RWPE1 (cell line): Measurements from ENCODE around the gene DOCK6.

Experiments used
- CTCF ChIA-PET: fragments of 350-600 bp; sonication (Branson Sonifier 250); formaldehyde crosslinking; extraction: SDS; loops from one replicate; lab custom pipeline; 2021; lab: Yijun Ruan, JAX
- POLR2A ChIA-PET: fragments of 400-600 bp; formaldehyde crosslinking; extraction: SDS; loops from one replicate; lab custom pipeline; 2020; ENCODE audit warnings: antibody characterized with exemption; ENCODE audit not compliant: low non-redundant PET; lab: Yijun Ruan, JAX
- DNase-seq: peaks from one replicate; pipeline ENCODE4 v3.0.0; 2012; ENCODE audit warnings: low spot score
- H3K27ac ChIP-seq: fragments of 450-650 bp; 2 replicates; pipeline ENCODE4 v1.5.1; 2017
- TF ChIP-seq, protein P1 (sequence below): fragments of 450-650 bp; conservative IDR thresholded peaks from 2 replicates; pipeline ENCODE4 v1.5.1; 2017; ENCODE audit warnings: low read depth, mild to moderate bottlenecking

Gene DOCK6

DNA sequence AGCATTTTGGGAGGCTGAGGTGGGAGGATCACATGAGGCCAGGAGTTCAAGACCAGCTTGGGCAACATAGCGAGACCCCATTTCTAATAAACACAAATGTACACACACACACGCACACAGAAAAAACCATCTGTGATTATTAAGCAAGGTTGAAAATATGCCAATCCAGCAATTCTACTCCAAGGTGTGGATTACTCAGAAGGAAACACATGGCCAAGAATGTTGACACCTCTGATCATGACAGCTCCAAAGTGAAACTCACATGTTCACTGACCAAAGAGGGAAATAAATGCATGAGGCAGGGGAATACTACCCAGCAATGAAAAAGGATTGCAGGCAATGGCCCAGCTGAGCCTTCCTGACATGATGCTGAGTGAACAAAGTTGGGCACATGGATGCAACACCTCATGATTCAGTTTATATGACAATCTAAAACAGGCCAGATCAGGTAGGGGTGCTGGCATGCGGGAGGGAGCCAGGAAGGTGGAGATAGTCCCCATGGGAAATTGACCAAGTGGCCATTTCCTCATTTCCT is 4.4 kb downstream of the DOCK6 start:
- 0 out of 2 replicates have a peak overlapping the region, but pooled peaks have one; percentile 49 for H3K27ac ChIP-seq
- ChIA-PET POLR2A (no interaction called here), CTCF (interaction anchor here (0.6 to 0.7 kb wide), 2 partner anchors 127 to 312 kb away, joined by 3 to 6 read pairs; no protein-coding TSS in a partner anchor)
- DNase-seq = no peak
- TF ChIP-seq, protein P1, sequence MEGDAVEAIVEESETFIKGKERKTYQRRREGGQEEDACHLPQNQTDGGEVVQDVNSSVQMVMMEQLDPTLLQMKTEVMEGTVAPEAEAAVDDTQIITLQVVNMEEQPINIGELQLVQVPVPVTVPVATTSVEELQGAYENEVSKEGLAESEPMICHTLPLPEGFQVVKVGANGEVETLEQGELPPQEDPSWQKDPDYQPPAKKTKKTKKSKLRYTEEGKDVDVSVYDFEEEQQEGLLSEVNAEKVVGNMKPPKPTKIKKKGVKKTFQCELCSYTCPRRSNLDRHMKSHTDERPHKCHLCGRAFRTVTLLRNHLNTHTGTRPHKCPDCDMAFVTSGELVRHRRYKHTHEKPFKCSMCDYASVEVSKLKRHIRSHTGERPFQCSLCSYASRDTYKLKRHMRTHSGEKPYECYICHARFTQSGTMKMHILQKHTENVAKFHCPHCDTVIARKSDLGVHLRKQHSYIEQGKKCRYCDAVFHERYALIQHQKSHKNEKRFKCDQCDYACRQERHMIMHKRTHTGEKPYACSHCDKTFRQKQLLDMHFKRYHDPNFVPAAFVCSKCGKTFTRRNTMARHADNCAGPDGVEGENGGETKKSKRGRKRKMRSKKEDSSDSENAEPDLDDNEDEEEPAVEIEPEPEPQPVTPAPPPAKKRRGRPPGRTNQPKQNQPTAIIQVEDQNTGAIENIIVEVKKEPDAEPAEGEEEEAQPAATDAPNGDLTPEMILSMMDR = no peak

DNA sequence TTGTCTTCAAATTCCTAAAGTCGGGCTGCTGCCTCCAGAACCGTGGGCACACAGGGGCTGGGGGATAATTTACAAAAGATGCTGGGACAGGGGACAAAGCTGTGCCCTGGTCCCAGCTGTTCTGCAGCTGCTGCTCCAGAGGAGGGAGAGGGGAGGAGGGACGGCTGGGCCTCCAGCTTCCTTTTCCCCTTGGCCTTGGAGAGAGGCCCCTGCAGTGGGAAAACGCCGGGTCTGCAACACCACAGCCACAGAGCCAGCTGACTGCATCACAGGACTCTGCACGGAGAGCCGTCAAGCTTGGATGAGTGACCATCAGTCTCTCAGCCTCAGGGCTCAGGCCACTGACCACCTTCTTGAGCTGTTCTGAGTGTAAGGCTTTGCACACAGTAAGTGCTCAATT is 6.1 kb downstream of the DOCK6 start:
- no peak for DNase-seq
- POLR2A ChIA-PET = interaction anchor here (1.1 kb wide), 1 partner anchor 87 kb away, joined by 3 read pairs; no protein-coding TSS in a partner anchor
- TF ChIP-seq, protein P1 = no peak
- CTCF ChIA-PET = interaction anchor here (1.1 kb wide), 1 partner anchor 226 kb away, joined by 3 read pairs; no protein-coding TSS in a partner anchor
- H3K27ac ChIP-seq = peak overlapping the region; percentile 49

DNA sequence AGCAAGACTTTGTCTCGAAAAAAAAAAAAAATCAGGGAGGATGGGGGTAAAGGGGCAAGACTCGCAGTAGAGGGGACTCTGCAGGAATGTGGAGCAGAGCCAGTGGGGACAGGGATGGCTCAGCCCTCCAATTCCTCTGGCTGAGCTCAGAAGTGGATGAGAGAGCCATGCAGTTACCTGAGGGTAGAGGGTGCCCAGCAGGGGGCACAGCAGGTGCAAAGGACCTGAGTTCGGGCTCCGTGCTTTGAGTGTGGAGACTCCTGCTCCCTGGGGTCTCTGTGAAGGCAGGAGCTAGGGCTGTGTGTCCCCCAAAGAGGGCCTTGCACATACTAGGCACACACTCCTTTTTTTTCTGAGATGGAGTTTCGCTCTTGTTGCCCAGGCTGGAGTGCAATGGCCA is 7.7 kb downstream of the DOCK6 start:
- 0 out of 2 replicates have a peak overlapping the region, but pooled peaks have one; percentile 6 for H3K27ac ChIP-seq
- ChIA-PET CTCF (interaction anchor here (0.5 to 1.1 kb wide), 3 partner anchors 9 to 175 kb away, joined by 3 to 4 read pairs (median 3); no protein-coding TSS in a partner anchor), POLR2A (no interaction called here)
- TF ChIP-seq, protein P1 = no peak
- no peak for DNase-seq

DNA sequence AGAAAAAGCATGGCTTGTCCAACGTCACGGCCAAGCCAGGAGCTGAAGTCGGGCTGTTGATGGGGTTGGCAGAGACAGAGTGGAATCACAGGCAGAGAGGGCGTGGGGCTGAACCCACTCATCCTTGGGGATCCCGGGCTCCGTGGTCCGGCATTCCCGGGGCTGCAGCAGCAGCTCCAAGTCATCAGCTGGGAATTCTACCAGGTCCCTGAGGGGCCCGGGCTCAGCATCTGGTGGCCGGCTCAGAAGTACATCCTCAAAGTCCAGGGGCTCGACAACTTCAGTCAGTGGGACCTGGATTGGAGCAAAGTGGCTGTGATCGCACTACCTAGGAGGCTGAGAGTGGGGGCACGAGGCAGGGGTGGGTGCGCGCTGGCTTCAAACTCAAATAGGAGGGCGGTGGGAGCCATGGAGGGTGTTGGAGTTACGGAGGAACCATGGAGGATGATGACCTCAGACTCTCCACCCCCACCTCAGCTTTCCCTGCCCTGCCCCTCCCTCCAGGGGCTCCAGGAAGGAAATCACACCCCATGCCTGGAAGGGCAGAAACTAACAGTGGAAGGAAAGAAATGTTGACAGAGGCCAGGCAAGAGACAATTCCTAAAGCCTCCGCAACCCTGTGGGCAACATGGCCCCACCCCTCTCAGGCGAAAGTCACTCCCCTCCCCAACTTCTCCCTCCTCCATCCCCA is 9.5 kb downstream of the DOCK6 start:
- H3K27ac ChIP-seq = peak overlapping the region; percentile 6
- POLR2A ChIA-PET = no interaction called here
- DNase-seq = no peak
- CTCF ChIA-PET = interaction anchor here (0.9 kb wide), 1 partner anchor 10 kb away, joined by 3 read pairs; no protein-coding TSS in a partner anchor
- TF ChIP-seq, protein P1 = no peak

DNA sequence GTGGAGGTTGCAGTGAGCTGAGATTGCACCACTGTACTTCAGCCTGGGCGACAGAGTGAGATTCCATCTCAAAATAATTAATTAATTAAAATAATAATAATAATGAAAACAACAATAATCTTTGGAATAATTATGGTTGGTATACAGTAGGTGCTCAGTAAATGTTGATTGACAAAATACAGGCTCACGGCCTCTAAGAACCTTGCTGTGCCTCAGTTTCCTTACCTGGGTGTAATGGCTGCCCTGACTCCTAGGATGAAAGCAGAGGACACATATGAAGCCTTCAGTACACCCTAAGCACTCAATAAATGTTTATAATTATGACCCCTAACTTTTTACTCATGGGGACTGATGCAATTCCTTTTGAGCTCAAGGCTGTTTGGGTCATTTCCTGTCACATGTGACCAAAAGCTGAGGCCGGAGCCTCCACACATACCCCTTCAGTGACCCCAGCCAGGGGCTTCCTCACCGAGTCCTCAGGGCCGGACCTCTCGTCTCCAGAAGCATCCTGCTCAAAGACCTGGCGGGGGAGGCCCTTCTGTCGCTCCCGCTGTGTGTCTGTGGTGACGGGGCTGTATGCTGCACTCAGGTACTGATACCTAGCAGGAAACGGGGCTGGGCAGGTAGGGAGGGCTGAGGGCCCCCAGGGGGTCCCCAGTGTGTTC is 10.5 kb downstream of the DOCK6 start:
- TF ChIP-seq, protein P1 = no peak
- ChIA-PET POLR2A (no interaction called here), CTCF (interaction anchor here (0.9 to 1.1 kb wide), 2 partner anchors 9 to 131 kb away, joined by 3 read pairs; no protein-coding TSS in a partner anchor)
- no peak for DNase-seq
- peak overlapping the region; percentile 6; the same call in 1 of the 2 replicates for H3K27ac ChIP-seq

DNA sequence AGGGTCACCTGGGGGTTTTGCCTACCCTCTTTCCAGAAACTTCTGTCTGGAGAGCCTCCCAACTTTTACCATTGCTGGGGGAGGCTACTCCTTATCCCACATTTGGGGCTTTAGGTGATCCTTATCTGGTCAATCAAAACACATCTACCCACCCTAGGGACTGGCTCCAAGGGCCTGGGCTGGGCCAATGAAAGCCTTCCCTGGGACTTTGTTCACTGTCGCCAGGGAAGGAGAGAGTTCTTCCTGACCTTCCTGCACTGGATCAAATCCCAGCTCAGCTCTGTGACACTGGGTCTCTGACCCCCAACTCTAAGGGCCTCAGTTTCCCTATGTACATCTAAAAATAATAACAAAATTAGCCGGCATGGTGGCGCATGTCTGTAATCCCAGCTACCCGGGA is 11.1 kb downstream of the DOCK6 start:
- TF ChIP-seq, protein P1 = no peak
- no peak for DNase-seq
- ChIA-PET CTCF (interaction anchor here (1.1 kb wide), 1 partner anchor 132 kb away, joined by 3 read pairs; no protein-coding TSS in a partner anchor), POLR2A (no interaction called here)
- H3K27ac ChIP-seq = no peak overlapping the region
